ENCODE measurements around the gene FIGLA. TPM values are rescaled to one million over a fixed set of nuclear protein-coding genes. Genes with fewer than 3 reads are reported as not detected.

The FIGLA gene
- total RNA-seq, 1 donor from 2014 or later = not detected

Other genes with a start within 250 kb of the FIGLA start
- 1.1 TPM for gene TGFA, start 236.8 kb downstream of the FIGLA start, total RNA-seq
- 1.8 TPM for gene ADD2, start 22.4 kb downstream of the FIGLA start, total RNA-seq
- 0.25 TPM for gene CLEC4F, start 30.0 kb upstream of the FIGLA start, total RNA-seq
- gene CD207, start 45.2 kb upstream of the FIGLA start, total RNA-seq = not detected
- not detected for gene VAX2, start 109.9 kb upstream of the FIGLA start, total RNA-seq
- not detected for gene ATP6V1B1, start 145.3 kb upstream of the FIGLA start, total RNA-seq
- gene ANKRD53, start 188.0 kb upstream of the FIGLA start, total RNA-seq = 0.92 TPM
- gene TEX261, start 204.2 kb upstream of the FIGLA start, total RNA-seq = 50.4 TPM

Data from left ventricle myocardium superior (tissue), 1 donor.